Neural cell (in vitro differentiated cells): ENCODE results near the gene SLC7A6.

Source experiments
- EP300 ChIP-seq: fragments of 450-650 bp; conservative IDR thresholded peaks from 2 replicates; pipeline ENCODE4 v1.6.1; 2014; ENCODE audit warnings: antibody characterized with exemption, mild to moderate bottlenecking, moderate library complexity; ENCODE audit not compliant: poor library complexity, severe bottlenecking
- EZH2 ChIP-seq: fragments of 200-600, 300-800 bp; shearing (Covaris generic), sonication (generic); IDR thresholded peaks from 2 replicates; pipeline ENCODE4 v1.6.1; 2014; ENCODE audit warnings: antibody characterized with exemption, low read length, borderline replicate concordance, mild to moderate bottlenecking; ENCODE audit not compliant: insufficient read depth, poor library complexity, severe bottlenecking
- POLR2AphosphoS5 ChIP-seq: IDR thresholded peaks from 2 replicates; pipeline ENCODE4 v1.6.1; 2012
- RAD21 ChIP-seq: fragments of 450-650 bp; conservative IDR thresholded peaks from 2 replicates; pipeline ENCODE4 v1.6.1; 2014; ENCODE audit warnings: antibody characterized with exemption, mild to moderate bottlenecking, moderate library complexity
- TF ChIP-seq, protein P1 (sequence below): fragments of 450-650 bp; IDR thresholded peaks from 2 replicates; pipeline ENCODE4 v1.5.1; 2014; ENCODE audit warnings: antibody characterized with exemption, mild to moderate bottlenecking, moderate library complexity; ENCODE audit not compliant: poor library complexity, severe bottlenecking
- TF ChIP-seq, protein P2 (sequence below): IDR thresholded peaks from 2 replicates; pipeline ENCODE4 v1.6.1; 2012; ENCODE audit warnings: borderline replicate concordance

DNA sequence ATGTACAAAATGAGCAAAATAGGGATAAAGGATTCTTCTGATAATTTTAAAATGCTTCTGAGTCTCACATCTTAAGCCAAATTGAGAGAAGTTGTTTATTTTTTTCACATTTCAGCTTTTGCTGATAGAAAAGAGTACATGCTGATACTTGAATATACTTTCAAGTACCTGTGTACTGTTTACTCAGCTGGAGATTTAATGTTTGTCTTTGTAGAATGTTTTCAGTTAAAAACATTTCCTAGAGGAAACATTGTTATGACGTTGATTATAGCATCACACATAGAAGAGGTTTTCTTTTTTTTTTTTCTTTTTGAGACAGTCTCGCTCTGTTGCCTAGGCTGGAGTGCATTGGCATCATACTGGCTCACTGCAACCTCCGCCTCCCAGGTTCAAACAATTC is 48.1 kb upstream of the SLC7A6 start:
- TF ChIP-seq, protein P1, sequence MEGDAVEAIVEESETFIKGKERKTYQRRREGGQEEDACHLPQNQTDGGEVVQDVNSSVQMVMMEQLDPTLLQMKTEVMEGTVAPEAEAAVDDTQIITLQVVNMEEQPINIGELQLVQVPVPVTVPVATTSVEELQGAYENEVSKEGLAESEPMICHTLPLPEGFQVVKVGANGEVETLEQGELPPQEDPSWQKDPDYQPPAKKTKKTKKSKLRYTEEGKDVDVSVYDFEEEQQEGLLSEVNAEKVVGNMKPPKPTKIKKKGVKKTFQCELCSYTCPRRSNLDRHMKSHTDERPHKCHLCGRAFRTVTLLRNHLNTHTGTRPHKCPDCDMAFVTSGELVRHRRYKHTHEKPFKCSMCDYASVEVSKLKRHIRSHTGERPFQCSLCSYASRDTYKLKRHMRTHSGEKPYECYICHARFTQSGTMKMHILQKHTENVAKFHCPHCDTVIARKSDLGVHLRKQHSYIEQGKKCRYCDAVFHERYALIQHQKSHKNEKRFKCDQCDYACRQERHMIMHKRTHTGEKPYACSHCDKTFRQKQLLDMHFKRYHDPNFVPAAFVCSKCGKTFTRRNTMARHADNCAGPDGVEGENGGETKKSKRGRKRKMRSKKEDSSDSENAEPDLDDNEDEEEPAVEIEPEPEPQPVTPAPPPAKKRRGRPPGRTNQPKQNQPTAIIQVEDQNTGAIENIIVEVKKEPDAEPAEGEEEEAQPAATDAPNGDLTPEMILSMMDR, result no peak
- TF ChIP-seq RAD21 (no peak), POLR2AphosphoS5 (no peak), EP300 (no peak), EZH2 (no peak)
- TF ChIP-seq, protein P2, sequence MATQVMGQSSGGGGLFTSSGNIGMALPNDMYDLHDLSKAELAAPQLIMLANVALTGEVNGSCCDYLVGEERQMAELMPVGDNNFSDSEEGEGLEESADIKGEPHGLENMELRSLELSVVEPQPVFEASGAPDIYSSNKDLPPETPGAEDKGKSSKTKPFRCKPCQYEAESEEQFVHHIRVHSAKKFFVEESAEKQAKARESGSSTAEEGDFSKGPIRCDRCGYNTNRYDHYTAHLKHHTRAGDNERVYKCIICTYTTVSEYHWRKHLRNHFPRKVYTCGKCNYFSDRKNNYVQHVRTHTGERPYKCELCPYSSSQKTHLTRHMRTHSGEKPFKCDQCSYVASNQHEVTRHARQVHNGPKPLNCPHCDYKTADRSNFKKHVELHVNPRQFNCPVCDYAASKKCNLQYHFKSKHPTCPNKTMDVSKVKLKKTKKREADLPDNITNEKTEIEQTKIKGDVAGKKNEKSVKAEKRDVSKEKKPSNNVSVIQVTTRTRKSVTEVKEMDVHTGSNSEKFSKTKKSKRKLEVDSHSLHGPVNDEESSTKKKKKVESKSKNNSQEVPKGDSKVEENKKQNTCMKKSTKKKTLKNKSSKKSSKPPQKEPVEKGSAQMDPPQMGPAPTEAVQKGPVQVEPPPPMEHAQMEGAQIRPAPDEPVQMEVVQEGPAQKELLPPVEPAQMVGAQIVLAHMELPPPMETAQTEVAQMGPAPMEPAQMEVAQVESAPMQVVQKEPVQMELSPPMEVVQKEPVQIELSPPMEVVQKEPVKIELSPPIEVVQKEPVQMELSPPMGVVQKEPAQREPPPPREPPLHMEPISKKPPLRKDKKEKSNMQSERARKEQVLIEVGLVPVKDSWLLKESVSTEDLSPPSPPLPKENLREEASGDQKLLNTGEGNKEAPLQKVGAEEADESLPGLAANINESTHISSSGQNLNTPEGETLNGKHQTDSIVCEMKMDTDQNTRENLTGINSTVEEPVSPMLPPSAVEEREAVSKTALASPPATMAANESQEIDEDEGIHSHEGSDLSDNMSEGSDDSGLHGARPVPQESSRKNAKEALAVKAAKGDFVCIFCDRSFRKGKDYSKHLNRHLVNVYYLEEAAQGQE, result no peak
